H9 (cell line): Measurements from ENCODE around the gene RABGAP1L. TPM values are rescaled to one million over a fixed set of nuclear protein-coding genes. Genes with fewer than 3 reads are reported as not detected.
A peak's percentile ranks its signal among the peaks of the same experiment; 100 is the strongest.

Experiments
- DNase-seq: peaks from one replicate; pipeline ENCODE4 v3.0.0-alpha.2; 2017
- H2AFZ ChIP-seq: one replicate; pipeline ENCODE4 v1.6.1; 2013; ENCODE audit warnings: mild to moderate bottlenecking, low read length, control low read depth, moderate library complexity
- H2AK5ac ChIP-seq: 2 replicates; pipeline ENCODE4 v1.6.1; 2013; ENCODE audit warnings: low read length, control low read depth, mixed read lengths; ENCODE audit not compliant: insufficient read length
- H2BK120ac ChIP-seq: one replicate; pipeline ENCODE4 v1.6.1; 2013; ENCODE audit warnings: low read depth, mild to moderate bottlenecking, low read length, control low read depth, inconsistent platforms; ENCODE audit not compliant: poor library complexity, severe bottlenecking
- H2BK12ac ChIP-seq: 2 replicates; pipeline ENCODE4 v1.6.1; 2013; ENCODE audit warnings: low read length, control low read depth, mixed read lengths, low read depth; ENCODE audit not compliant: insufficient read length
- H2BK15ac ChIP-seq: 2 replicates; pipeline ENCODE4 v1.6.1; 2013; ENCODE audit warnings: low read depth, low read length, control low read depth
- H2BK20ac ChIP-seq: one replicate; pipeline ENCODE4 v1.6.1; 2013; ENCODE audit warnings: low read depth, mild to moderate bottlenecking, low read length, control low read depth, inconsistent platforms; ENCODE audit not compliant: poor library complexity, severe bottlenecking
- H2BK5ac ChIP-seq: 2 replicates; pipeline ENCODE4 v1.6.1; 2013; ENCODE audit warnings: low read length, control low read depth, mixed read lengths; ENCODE audit not compliant: insufficient read length
- H3K14ac ChIP-seq: 2 replicates; pipeline ENCODE4 v1.6.1; 2013; ENCODE audit warnings: low read length, control low read depth; ENCODE audit not compliant: insufficient read depth
- H3K18ac ChIP-seq: 2 replicates; pipeline ENCODE4 v1.6.1; 2013; ENCODE audit warnings: low read depth, mild to moderate bottlenecking, mixed read lengths, low read length, control low read depth; ENCODE audit not compliant: insufficient read length
- H3K23ac ChIP-seq: 2 replicates; pipeline ENCODE4 v1.6.1; 2013; ENCODE audit warnings: low read length, control low read depth, mixed read lengths, low read depth; ENCODE audit not compliant: insufficient read length
- H3K23me2 ChIP-seq: 2 replicates; pipeline ENCODE4 v1.6.1; 2013; ENCODE audit warnings: low read depth, mild to moderate bottlenecking, mixed read lengths, low read length, control low read depth; ENCODE audit not compliant: insufficient read length, poor library complexity, severe bottlenecking
- H3K27ac ChIP-seq: 2 replicates; pipeline ENCODE4 v1.5.1; 2013; ENCODE audit warnings: low read length, control low read depth, mixed read lengths, low read depth; ENCODE audit not compliant: insufficient read length
- H3K27me3 ChIP-seq: 2 replicates; pipeline ENCODE4 v1.6.1; 2013; ENCODE audit warnings: low read length, control low read depth, inconsistent platforms; ENCODE audit not compliant: insufficient read depth
- H3K4ac ChIP-seq: 2 replicates; pipeline ENCODE4 v1.6.1; 2013; ENCODE audit warnings: low read depth, mild to moderate bottlenecking, control low read depth, inconsistent platforms, low read length, moderate library complexity
- H3K4me1 ChIP-seq: 2 replicates; pipeline ENCODE4 v1.6.1; 2013; ENCODE audit warnings: low read length, control low read depth, inconsistent platforms; ENCODE audit not compliant: insufficient read depth
- H3K4me2 ChIP-seq: 2 replicates; pipeline ENCODE4 v1.6.1; 2013; ENCODE audit warnings: low read length, control low read depth, mixed read lengths; ENCODE audit not compliant: insufficient read length, insufficient read depth
- H3K56ac ChIP-seq: 2 replicates; pipeline ENCODE4 v1.6.1; 2013; ENCODE audit warnings: low read depth, mild to moderate bottlenecking, mixed read lengths, low read length, control low read depth; ENCODE audit not compliant: insufficient read length
- H3K79me1 ChIP-seq: 2 replicates; pipeline ENCODE4 v1.6.1; 2013; ENCODE audit warnings: low read depth, mild to moderate bottlenecking, moderate library complexity, low read length, control low read depth, inconsistent platforms; ENCODE audit not compliant: insufficient read depth, poor library complexity, severe bottlenecking
- H3K79me2 ChIP-seq: 2 replicates; pipeline ENCODE4 v1.6.1; 2013; ENCODE audit warnings: low read length, control low read depth, inconsistent platforms; ENCODE audit not compliant: insufficient read depth
- H3K9ac ChIP-seq: 2 replicates; pipeline ENCODE4 v1.6.1; 2013; ENCODE audit warnings: low read length, control low read depth, mixed read lengths; ENCODE audit not compliant: insufficient read length; ENCODE audit errors: extremely low read depth
- H3K9me3 ChIP-seq: one replicate; pipeline ENCODE4 v1.6.1; 2013; ENCODE audit warnings: low read depth, low read length, inconsistent platforms; ENCODE audit not compliant: control insufficient read depth
- H3T11ph ChIP-seq: one replicate; pipeline ENCODE4 v1.6.1; 2013; ENCODE audit warnings: mild to moderate bottlenecking, low read length, control low read depth, inconsistent platforms
- H4K20me1 ChIP-seq: one replicate; pipeline ENCODE4 v1.6.1; 2013; ENCODE audit not compliant: control insufficient read depth, insufficient read length, insufficient read depth
- H4K5ac ChIP-seq: 2 replicates; pipeline ENCODE4 v1.6.1; 2013; ENCODE audit warnings: low read depth, mild to moderate bottlenecking, mixed read lengths, low read length, control low read depth; ENCODE audit not compliant: insufficient read length
- H4K8ac ChIP-seq: replicated peaks from 2 replicates; pipeline ENCODE4 v1.6.1; 2013; ENCODE audit warnings: low read length, control low read depth, mixed read lengths, low read depth; ENCODE audit not compliant: insufficient read length
- H4K91ac ChIP-seq: 2 replicates; pipeline ENCODE4 v1.6.1; 2013; ENCODE audit warnings: low read depth, mild to moderate bottlenecking, moderate library complexity, mixed read lengths, low read length, control low read depth; ENCODE audit not compliant: insufficient read length
- H3K27ac Mint-ChIP-seq, 3 experiments: 2 replicates in 2 of 3; 3 replicates in 1 of 3; pipeline ENCODE4 v1.8.0; 2020 to 2021; ENCODE audit warnings: mixed read lengths in 3 of 3, mild to moderate bottlenecking in 1 of 3, moderate library complexity in 1 of 3
- H3K27me3 Mint-ChIP-seq: 2 replicates; pipeline ENCODE4 v1.8.0; 2021; ENCODE audit warnings: low read depth, mild to moderate bottlenecking, moderate library complexity, mixed read lengths
- H3K36me3 Mint-ChIP-seq, 3 experiments: 2 replicates in 2 of 3; 3 replicates in 1 of 3; pipeline ENCODE4 v1.8.0; 2020 to 2021; ENCODE audit warnings: low read depth in 3 of 3, mixed read lengths in 3 of 3; ENCODE audit not compliant: insufficient read depth in 1 of 3
- H3K4me1 Mint-ChIP-seq, 2 experiments: 2 replicates each; pipeline ENCODE4 v1.8.0; 2020; ENCODE audit warnings: mixed read lengths in 2 of 2
- H3K4me3 Mint-ChIP-seq, 2 experiments: 2 replicates in 1 of 2; 3 replicates in 1 of 2; pipeline ENCODE4 v1.8.0; 2020 to 2021; ENCODE audit warnings: mild to moderate bottlenecking in 2 of 2, mixed read lengths in 2 of 2, moderate library complexity in 1 of 2
- H3K9me3 Mint-ChIP-seq, 2 experiments: 2 replicates in 1 of 2; 3 replicates in 1 of 2; pipeline ENCODE4 v1.8.0; 2020; ENCODE audit warnings: mild to moderate bottlenecking in 2 of 2, mixed read lengths in 2 of 2, moderate library complexity in 1 of 2
- WGBS: extraction: QIAGEN DNeasy Blood & Tissue Kit; methylation state at CpG from one replicate; pipeline ENCODE4 v1.1.7; 2013; ENCODE audit warnings: missing lambda C conversion rate, low lambda C conversion rate, mixed read lengths; ENCODE audit not compliant: insufficient read length; ENCODE audit errors: extremely low coverage; 5-methylcytosine and 5-hydroxymethylcytosine counted together
- total RNA-seq: library from RNA; stranded (reverse); gene quantifications from 2 replicates; pipeline ENCODE4 v1.2.1, GENCODE V29; 2021
- TF ChIP-seq, protein P1 (sequence below): fragments of 200-600 bp; sonication (generic); conservative IDR thresholded peaks from 3 replicates; pipeline ENCODE4 v1.8.0; 2021; ENCODE audit warnings: antibody characterized with exemption, mild to moderate bottlenecking

Gene RABGAP1L
- total RNA-seq, 1 experiment from 2014 or later = 147 TPM

DNA sequence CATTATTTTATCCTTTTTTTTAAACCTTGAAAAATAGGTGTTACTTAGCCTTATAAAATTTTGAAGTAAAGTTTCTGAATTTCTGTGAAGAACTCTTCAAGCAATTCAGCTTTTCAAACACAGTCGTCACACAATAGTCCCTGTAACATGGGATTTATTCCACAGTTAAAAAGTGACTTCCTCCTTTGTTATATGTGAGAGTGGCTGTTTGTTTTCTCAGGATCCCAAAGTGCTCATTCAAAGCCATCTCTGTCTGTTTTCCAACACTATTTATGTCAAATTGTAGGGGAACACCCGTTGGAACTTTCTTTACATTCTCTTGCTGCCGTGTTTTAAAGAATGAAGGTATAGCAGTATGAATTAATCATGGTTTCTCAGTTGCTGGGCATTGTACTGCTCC, 207.6 kb downstream of the RABGAP1L start:
- Histone ChIP-seq H2BK20ac (no peak overlapping the region), H3K27ac (no peak overlapping the region), H3K79me2 (no peaks in the 10 kb centered on the region), H3K23ac (no peak overlapping the region), H3K56ac (no peak overlapping the region), H4K5ac (no peak overlapping the region), H3K23me2 (no peaks in the 10 kb centered on the region), H2AFZ (no peak overlapping the region), H3K4ac (no peak overlapping the region), H3K4me2 (no peak overlapping the region), H4K8ac (no peak overlapping the region), H2AK5ac (no peak overlapping the region), H3K18ac (no peak overlapping the region), H4K20me1 (no peaks in the 10 kb centered on the region), H3K9ac (no peak overlapping the region), H2BK12ac (no peak overlapping the region), H3T11ph (no peak overlapping the region), H2BK120ac (no peak overlapping the region), H2BK15ac (no peak overlapping the region), H3K79me1 (no peaks in the 10 kb centered on the region), H2BK5ac (no peak overlapping the region), H3K9me3 (no peaks in the 10 kb centered on the region), H4K91ac (no peak overlapping the region), H3K14ac (no peak overlapping the region), H3K27me3 (no peaks in the 10 kb centered on the region), H3K4me1 (no peaks in the 10 kb centered on the region)
- H3K36me3 Mint-ChIP-seq = no peaks in the 10 kb centered on the region
- no peaks in the 10 kb centered on the region for H3K27me3 Mint-ChIP-seq
- DNase-seq = no peak
- H3K4me3 Mint-ChIP-seq = no peak overlapping the region
- H3K9me3 Mint-ChIP-seq = no peaks in the 10 kb centered on the region
- TF ChIP-seq, protein P1, sequence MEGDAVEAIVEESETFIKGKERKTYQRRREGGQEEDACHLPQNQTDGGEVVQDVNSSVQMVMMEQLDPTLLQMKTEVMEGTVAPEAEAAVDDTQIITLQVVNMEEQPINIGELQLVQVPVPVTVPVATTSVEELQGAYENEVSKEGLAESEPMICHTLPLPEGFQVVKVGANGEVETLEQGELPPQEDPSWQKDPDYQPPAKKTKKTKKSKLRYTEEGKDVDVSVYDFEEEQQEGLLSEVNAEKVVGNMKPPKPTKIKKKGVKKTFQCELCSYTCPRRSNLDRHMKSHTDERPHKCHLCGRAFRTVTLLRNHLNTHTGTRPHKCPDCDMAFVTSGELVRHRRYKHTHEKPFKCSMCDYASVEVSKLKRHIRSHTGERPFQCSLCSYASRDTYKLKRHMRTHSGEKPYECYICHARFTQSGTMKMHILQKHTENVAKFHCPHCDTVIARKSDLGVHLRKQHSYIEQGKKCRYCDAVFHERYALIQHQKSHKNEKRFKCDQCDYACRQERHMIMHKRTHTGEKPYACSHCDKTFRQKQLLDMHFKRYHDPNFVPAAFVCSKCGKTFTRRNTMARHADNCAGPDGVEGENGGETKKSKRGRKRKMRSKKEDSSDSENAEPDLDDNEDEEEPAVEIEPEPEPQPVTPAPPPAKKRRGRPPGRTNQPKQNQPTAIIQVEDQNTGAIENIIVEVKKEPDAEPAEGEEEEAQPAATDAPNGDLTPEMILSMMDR = no peak
- 0 out of 7 replicates have a peak overlapping the region, but pooled peaks of 1 of the 3 experiments have one; percentile 13 for H3K27ac Mint-ChIP-seq
- 0 out of 4 replicates have a peak, but pooled peaks cover 0 to under 1% of the 10 kb centered on the region in 2 experiments for H3K4me1 Mint-ChIP-seq
- WGBS = no CpG with 5 or more reads among the region's 3 CpGs
